GM12878 (cell line): ENCODE measurements around the gene C17orf107. TPM values are rescaled to one million over a fixed set of nuclear protein-coding genes. Genes with fewer than 3 reads are reported as not detected.

ENCODE experiments used
- BHLHE40 ChIP-seq, 2 experiments: fragments of 450-650 bp in 1 of 2; IDR thresholded peaks; 2 replicates each; pipeline ENCODE4 v1.6.1; 2011 to 2017; ENCODE audit warnings: low read depth in 2 of 2, borderline replicate concordance in 1 of 2, improper control_type of control experiment in 1 of 2, low read length in 1 of 2, mild to moderate bottlenecking in 1 of 2
- BMI1 ChIP-seq: fragments of 450-650 bp; IDR thresholded peaks from 2 replicates; pipeline ENCODE4 v1.6.1; 2016; ENCODE audit warnings: mild to moderate bottlenecking, moderate library complexity, borderline replicate concordance
- CHD1 ChIP-seq: IDR thresholded peaks from 2 replicates; pipeline ENCODE4 v1.6.1; 2012; ENCODE audit warnings: low read depth, low read length, improper control_type of control experiment
- NR2F1 ChIP-seq: fragments of 450-650 bp; conservative IDR thresholded peaks from 2 replicates; pipeline ENCODE4 v1.6.1; 2017; ENCODE audit warnings: mild to moderate bottlenecking
- PML ChIP-seq: IDR thresholded peaks from 2 replicates; pipeline ENCODE4 v1.6.1; 2012; ENCODE audit warnings: low read length, inconsistent platforms
- POLR2A ChIP-seq: IDR thresholded peaks from 2 replicates; pipeline ENCODE4 v1.6.1; 2011; ENCODE audit warnings: low read depth, mild to moderate bottlenecking, low read length
- POLR2AphosphoS2 ChIP-seq: IDR thresholded peaks from 2 replicates; pipeline ENCODE4 v1.6.1; 2011; ENCODE audit warnings: low read depth, mild to moderate bottlenecking, low read length, improper control_type of control experiment, moderate library complexity
- SMAD1 ChIP-seq: fragments of 450-650 bp; IDR thresholded peaks from 2 replicates; pipeline ENCODE4 v1.6.1; 2018; ENCODE audit warnings: mild to moderate bottlenecking, low read depth; ENCODE audit not compliant: partially characterized antibody
- SPI1 ChIP-seq: IDR thresholded peaks from 2 replicates; pipeline ENCODE4 v1.6.1; 2011; ENCODE audit warnings: low read depth, mild to moderate bottlenecking, low read length, moderate library complexity, borderline replicate concordance; ENCODE audit not compliant: insufficient read depth
- SRF ChIP-seq, 2 experiments: IDR thresholded peaks; 2 replicates each; pipeline ENCODE4 v1.6.1; 2011; ENCODE audit warnings: low read depth in 2 of 2, low read length in 2 of 2, mild to moderate bottlenecking in 1 of 2, moderate library complexity in 1 of 2
- YBX1 ChIP-seq: fragments of 450-650 bp; IDR thresholded peaks from 2 replicates; pipeline ENCODE4 v1.6.1; 2016; ENCODE audit warnings: antibody characterized with exemption
- ZNF384 ChIP-seq: IDR thresholded peaks from 2 replicates; pipeline ENCODE4 v1.6.1; 2012; ENCODE audit warnings: low read depth, mild to moderate bottlenecking, low read length, improper control_type of control experiment, borderline replicate concordance
- polyA plus RNA-seq, 11 experiments: library from polyadenylated mRNA; depleted of rRNA in 4 of 11; unstranded in 6 of 11; stranded (reverse) in 5 of 11; fragments of >200 nt; fragmentation: Nextera tagmentation in 4 of 11; fragmentation: Illumina TruSeq in 1 of 11; extraction: Ambion mirVana in 4 of 11; extraction: Trizol in 1 of 11; gene quantifications; 1 replicate in 1 of 11; 2 replicates in 10 of 11; pipeline versions ENCODE4 v1.2.1 to v1.2.3, GENCODE V29; 2011 to 2016; ENCODE audit warnings: inconsistent platforms in 2 of 11, missing spikeins in 2 of 11, low read depth in 1 of 11
- total RNA-seq, 4 experiments: library from RNA; depleted of rRNA in 3 of 4; stranded (reverse); fragments of >200 nt in 3 of 4; fragmentation: Illumina TruSeq in 1 of 4; extraction: Trizol in 1 of 4; gene quantifications; 2 replicates each; pipeline versions ENCODE4 v1.2.1 to v1.2.3, GENCODE V29; 2013 to 2021
- TF ChIP-seq, protein P1 (sequence below): fragments of 450-650 bp; formaldehyde crosslinking; IDR thresholded peaks from 2 replicates; pipeline ENCODE4 v1.5.0; 2022; ENCODE audit warnings: mild to moderate bottlenecking, missing genetic modification characterization
- TF ChIP-seq, protein P2 (sequence below): fragments of 450-650 bp; IDR thresholded peaks from 2 replicates; pipeline ENCODE4 v1.6.1; 2018; ENCODE audit warnings: borderline replicate concordance, mild to moderate bottlenecking; ENCODE audit not compliant: partially characterized antibody
- TF ChIP-seq, protein P3 (sequence below): IDR thresholded peaks from 2 replicates; pipeline ENCODE4 v1.6.1; 2011; ENCODE audit warnings: mild to moderate bottlenecking, low read depth, low read length, moderate library complexity; ENCODE audit not compliant: insufficient replicate concordance
- TF ChIP-seq, protein P4 (sequence below): fragments of 450-650 bp; IDR thresholded peaks from 2 replicates; pipeline ENCODE4 v1.6.1; 2017; ENCODE audit warnings: low read depth, mild to moderate bottlenecking, moderate library complexity
- TF ChIP-seq, protein P5 (sequence below): fragments of 450-650 bp; formaldehyde crosslinking; IDR thresholded peaks from 2 replicates; pipeline ENCODE4 v1.4.0; 2020; ENCODE audit warnings: mild to moderate bottlenecking, moderate library complexity

The C17orf107 gene
- total and polyA plus RNA-seq, 10 of the 15 experiments (the other 5 are each of a cell fraction or from before 2014, with no cell fraction given) = 0.05 to 0.46 (median 0.11) TPM; not detected in 3

DNA sequence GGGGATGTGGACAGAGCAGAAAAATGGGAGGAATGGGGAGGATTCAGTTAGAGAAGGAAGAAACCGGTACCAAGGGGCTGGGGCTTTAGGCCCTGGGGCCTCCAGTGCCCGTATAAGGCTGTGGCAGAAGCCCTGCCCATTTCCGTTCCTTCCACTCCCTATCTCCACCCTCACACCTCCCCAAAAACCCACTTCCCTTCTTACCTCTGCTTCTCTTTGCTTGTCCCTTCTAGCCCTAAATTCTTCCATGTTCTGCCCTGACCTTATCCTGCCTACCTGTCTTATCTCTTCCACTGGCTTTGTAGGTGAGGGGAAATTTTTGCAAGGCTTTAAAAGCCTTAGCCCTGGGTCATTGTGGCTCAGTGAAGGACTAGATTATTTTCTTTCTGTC lies 44.8 kb downstream of the C17orf107 start (continued):
- TF ChIP-seq, protein P1, sequence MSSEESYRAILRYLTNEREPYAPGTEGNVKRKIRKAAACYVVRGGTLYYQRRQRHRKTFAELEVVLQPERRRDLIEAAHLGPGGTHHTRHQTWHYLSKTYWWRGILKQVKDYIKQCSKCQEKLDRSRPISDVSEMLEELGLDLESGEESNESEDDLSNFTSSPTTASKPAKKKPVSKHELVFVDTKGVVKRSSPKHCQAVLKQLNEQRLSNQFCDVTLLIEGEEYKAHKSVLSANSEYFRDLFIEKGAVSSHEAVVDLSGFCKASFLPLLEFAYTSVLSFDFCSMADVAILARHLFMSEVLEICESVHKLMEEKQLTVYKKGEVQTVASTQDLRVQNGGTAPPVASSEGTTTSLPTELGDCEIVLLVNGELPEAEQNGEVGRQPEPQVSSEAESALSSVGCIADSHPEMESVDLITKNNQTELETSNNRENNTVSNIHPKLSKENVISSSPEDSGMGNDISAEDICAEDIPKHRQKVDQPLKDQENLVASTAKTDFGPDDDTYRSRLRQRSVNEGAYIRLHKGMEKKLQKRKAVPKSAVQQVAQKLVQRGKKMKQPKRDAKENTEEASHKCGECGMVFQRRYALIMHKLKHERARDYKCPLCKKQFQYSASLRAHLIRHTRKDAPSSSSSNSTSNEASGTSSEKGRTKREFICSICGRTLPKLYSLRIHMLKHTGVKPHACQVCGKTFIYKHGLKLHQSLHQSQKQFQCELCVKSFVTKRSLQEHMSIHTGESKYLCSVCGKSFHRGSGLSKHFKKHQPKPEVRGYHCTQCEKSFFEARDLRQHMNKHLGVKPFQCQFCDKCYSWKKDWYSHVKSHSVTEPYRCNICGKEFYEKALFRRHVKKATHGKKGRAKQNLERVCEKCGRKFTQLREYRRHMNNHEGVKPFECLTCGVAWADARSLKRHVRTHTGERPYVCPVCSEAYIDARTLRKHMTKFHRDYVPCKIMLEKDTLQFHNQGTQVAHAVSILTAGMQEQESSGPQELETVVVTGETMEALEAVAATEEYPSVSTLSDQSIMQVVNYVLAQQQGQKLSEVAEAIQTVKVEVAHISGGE = no peak
- TF ChIP-seq YBX1 (no peak), SMAD1 (peak; percentile 63), POLR2AphosphoS2 (peak; percentile 24; the same call in 1 of the 2 replicates), SPI1 (peak; percentile 90), BHLHE40 (IDR thresholded peaks at IDR 0.05; ENCODE audit: borderline replicate concordance in 1 of 2, low read depth in 2 of 2, low read length in 1 of 2) (0 out of 4 replicates have a peak, but pooled peaks of 1 of the 2 experiments have one; percentile 26), CHD1 (no peak), PML (no peak), SRF (IDR thresholded peaks at IDR 0.05; ENCODE audit: low read depth in 2 of 2, low read length in 2 of 2) (peak; percentile 91 to 95), NR2F1 (no peak; the same call in 1 of the 2 replicates), POLR2A (no peak), BMI1 (no peak; the same call in none of the 2 replicates), ZNF384 (no peak)
- TF ChIP-seq, protein P2, sequence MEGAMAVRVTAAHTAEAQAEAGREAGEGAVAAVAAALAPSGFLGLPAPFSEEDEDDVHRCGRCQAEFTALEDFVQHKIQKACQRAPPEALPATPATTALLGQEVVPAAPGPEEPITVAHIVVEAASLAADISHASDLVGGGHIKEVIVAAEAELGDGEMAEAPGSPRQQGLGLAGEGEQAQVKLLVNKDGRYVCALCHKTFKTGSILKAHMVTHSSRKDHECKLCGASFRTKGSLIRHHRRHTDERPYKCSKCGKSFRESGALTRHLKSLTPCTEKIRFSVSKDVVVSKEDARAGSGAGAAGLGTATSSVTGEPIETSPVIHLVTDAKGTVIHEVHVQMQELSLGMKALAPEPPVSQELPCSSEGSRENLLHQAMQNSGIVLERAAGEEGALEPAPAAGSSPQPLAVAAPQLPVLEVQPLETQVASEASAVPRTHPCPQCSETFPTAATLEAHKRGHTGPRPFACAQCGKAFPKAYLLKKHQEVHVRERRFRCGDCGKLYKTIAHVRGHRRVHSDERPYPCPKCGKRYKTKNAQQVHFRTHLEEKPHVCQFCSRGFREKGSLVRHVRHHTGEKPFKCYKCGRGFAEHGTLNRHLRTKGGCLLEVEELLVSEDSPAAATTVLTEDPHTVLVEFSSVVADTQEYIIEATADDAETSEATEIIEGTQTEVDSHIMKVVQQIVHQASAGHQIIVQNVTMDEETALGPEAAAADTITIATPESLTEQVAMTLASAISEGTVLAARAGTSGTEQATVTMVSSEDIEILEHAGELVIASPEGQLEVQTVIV = no peak
- TF ChIP-seq, protein P3, sequence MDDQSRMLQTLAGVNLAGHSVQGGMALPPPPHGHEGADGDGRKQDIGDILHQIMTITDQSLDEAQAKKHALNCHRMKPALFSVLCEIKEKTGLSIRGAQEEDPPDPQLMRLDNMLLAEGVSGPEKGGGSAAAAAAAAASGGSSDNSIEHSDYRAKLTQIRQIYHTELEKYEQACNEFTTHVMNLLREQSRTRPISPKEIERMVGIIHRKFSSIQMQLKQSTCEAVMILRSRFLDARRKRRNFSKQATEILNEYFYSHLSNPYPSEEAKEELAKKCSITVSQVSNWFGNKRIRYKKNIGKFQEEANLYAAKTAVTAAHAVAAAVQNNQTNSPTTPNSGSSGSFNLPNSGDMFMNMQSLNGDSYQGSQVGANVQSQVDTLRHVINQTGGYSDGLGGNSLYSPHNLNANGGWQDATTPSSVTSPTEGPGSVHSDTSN = no peak
- TF ChIP-seq, protein P4, sequence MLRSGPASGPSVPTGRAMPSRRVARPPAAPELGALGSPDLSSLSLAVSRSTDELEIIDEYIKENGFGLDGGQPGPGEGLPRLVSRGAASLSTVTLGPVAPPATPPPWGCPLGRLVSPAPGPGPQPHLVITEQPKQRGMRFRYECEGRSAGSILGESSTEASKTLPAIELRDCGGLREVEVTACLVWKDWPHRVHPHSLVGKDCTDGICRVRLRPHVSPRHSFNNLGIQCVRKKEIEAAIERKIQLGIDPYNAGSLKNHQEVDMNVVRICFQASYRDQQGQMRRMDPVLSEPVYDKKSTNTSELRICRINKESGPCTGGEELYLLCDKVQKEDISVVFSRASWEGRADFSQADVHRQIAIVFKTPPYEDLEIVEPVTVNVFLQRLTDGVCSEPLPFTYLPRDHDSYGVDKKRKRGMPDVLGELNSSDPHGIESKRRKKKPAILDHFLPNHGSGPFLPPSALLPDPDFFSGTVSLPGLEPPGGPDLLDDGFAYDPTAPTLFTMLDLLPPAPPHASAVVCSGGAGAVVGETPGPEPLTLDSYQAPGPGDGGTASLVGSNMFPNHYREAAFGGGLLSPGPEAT = peak; percentile 31
- TF ChIP-seq, protein P5, sequence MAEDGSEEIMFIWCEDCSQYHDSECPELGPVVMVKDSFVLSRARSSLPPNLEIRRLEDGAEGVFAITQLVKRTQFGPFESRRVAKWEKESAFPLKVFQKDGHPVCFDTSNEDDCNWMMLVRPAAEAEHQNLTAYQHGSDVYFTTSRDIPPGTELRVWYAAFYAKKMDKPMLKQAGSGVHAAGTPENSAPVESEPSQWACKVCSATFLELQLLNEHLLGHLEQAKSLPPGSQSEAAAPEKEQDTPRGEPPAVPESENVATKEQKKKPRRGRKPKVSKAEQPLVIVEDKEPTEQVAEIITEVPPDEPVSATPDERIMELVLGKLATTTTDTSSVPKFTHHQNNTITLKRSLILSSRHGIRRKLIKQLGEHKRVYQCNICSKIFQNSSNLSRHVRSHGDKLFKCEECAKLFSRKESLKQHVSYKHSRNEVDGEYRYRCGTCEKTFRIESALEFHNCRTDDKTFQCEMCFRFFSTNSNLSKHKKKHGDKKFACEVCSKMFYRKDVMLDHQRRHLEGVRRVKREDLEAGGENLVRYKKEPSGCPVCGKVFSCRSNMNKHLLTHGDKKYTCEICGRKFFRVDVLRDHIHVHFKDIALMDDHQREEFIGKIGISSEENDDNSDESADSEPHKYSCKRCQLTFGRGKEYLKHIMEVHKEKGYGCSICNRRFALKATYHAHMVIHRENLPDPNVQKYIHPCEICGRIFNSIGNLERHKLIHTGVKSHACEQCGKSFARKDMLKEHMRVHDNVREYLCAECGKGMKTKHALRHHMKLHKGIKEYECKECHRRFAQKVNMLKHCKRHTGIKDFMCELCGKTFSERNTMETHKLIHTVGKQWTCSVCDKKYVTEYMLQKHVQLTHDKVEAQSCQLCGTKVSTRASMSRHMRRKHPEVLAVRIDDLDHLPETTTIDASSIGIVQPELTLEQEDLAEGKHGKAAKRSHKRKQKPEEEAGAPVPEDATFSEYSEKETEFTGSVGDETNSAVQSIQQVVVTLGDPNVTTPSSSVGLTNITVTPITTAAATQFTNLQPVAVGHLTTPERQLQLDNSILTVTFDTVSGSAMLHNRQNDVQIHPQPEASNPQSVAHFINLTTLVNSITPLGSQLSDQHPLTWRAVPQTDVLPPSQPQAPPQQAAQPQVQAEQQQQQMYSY (CRISPR knock-in tag) = 0 out of 2 replicates have a peak, but pooled peaks have one; percentile 29
